AG04450 (cell line): ENCODE results near the gene BABAM2. TPM values are rescaled to one million over a fixed set of nuclear protein-coding genes. Genes with fewer than 3 reads are reported as not detected.

ENCODE experiments used
- CTCF ChIA-PET: fragments of 300-600, 350-600 bp; formaldehyde crosslinking; extraction: SDS; loops from one replicate; lab custom pipeline; 2022; ENCODE audit warnings: antibody characterized with exemption, inconsistent platforms; lab: Charles Lee
- POLR2A ChIA-PET: fragments of 350-600 bp; formaldehyde crosslinking; extraction: SDS; loops from one replicate; lab custom pipeline; 2021; ENCODE audit warnings: antibody characterized with exemption, inconsistent platforms; lab: Yijun Ruan, JAX
- DNase-seq: peaks from one replicate; pipeline ENCODE4 v3.0.0-alpha.2; 2011; ENCODE audit warnings: low read depth, low spot score
- H3K27ac ChIP-seq: one replicate; pipeline ENCODE4 v1.5.1; 2012; ENCODE audit warnings: low read depth, low read length, control low read depth
- H3K27me3 ChIP-seq: one replicate; pipeline ENCODE4 v1.6.0; 2012; ENCODE audit warnings: low read length; ENCODE audit not compliant: control insufficient read depth, insufficient read depth
- H3K4me3 ChIP-seq: 2 replicates; pipeline ENCODE4 v1.5.1; 2011; ENCODE audit warnings: mild to moderate bottlenecking, low read depth, low read length, control low read depth
- H3K9me3 ChIP-seq: 2 replicates; pipeline ENCODE4 v1.5.1; 2012; ENCODE audit warnings: low read length; ENCODE audit not compliant: control insufficient read depth, insufficient read depth
- CTCF ChIP-seq: IDR thresholded peaks from 2 replicates; pipeline ENCODE4 v1.5.1; 2011; ENCODE audit warnings: low read depth, low read length, control low read depth, inconsistent platforms
- polyA plus RNA-seq: library from polyadenylated mRNA; depleted of rRNA; stranded (reverse); fragments of >200 nt; gene quantifications from 2 replicates; pipeline ENCODE4 v1.2.3, GENCODE V29; 2011

The BABAM2 gene
- polyA plus RNA-seq, 1 experiment, result 44.5 TPM

GRCh38 chr2:28277466-28277865 is 386.9 kb downstream of the BABAM2 start:
- ChIA-PET POLR2A (interaction anchor here (0.6 kb wide), 1 partner anchor 472 kb away, joined by 3 read pairs; no protein-coding TSS in a partner anchor), CTCF (no interaction called here)
- H3K4me3 ChIP-seq, result no peak overlapping the region
- H3K27ac ChIP-seq, result no peak overlapping the region
- no peaks in the 10 kb centered on the region for H3K9me3 ChIP-seq
- H3K27me3 ChIP-seq, result no peaks in the 10 kb centered on the region
- no peak for TF ChIP-seq CTCF
- DNase-seq, result no peak

- no peak for DNase-seq
- H3K27ac ChIP-seq, result no peak overlapping the region
- no peak for TF ChIP-seq CTCF
- CTCF ChIA-PET, result interaction anchor here (0.6 kb wide), 1 partner anchor 560 kb away, joined by 4 read pairs; no protein-coding TSS in a partner anchor
- H3K27me3 ChIP-seq, result no peaks in the 10 kb centered on the region
- no peak overlapping the region for H3K4me3 ChIP-seq
- POLR2A ChIA-PET, result interaction anchor here (0.7 kb wide), 1 partner anchor 551 kb away, joined by 8 read pairs; no protein-coding TSS in a partner anchor
- H3K9me3 ChIP-seq, result no peaks in the 10 kb centered on the region
Observed at GRCh38 chr2:28279371-28279770, 388.8 kb downstream of the BABAM2 start.

GRCh38 chr2:28280619-28281018 is 390.1 kb downstream of the BABAM2 start:
- no peaks in the 10 kb centered on the region for H3K9me3 ChIP-seq
- no peak overlapping the region for H3K4me3 ChIP-seq
- no peak for DNase-seq
- ChIA-PET CTCF (no interaction called here), POLR2A (no interaction called here)
- H3K27me3 ChIP-seq, result no peaks in the 10 kb centered on the region
- no peak overlapping the region for H3K27ac ChIP-seq
- no peak for TF ChIP-seq CTCF

DNA sequence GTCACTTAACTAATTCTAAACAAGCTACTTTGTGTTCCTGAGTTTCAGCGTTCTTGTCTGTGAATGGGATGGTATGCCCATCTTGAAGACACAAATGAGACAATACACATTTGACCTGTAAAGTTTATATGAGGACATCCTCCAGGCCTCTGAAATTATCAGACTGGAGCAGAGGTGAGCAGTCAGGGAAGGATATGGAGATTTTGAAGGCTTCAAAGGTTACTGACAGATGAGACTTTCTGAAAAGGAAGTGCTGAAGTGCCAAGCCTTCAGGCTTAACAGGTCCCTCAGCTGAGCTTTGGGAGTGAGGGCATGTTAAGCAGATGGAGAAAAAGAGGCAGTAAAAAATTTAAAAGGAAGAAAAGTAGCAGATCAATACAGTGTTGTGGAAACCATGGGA is 391.2 kb downstream of the BABAM2 start:
- no peak for TF ChIP-seq CTCF
- Histone ChIP-seq H3K4me3 (no peak overlapping the region), H3K27me3 (no peaks in the 10 kb centered on the region), H3K9me3 (no peaks in the 10 kb centered on the region), H3K27ac (no peak overlapping the region)
- DNase-seq, result no peak
- ChIA-PET CTCF (no interaction called here), POLR2A (no interaction called here)

- ChIA-PET POLR2A (no interaction called here), CTCF (no interaction called here)
- TF ChIP-seq CTCF, result no peak
Observed at GRCh38 chr2:28282248-28282647, 391.7 kb downstream of the BABAM2 start.

More at GRCh38 chr2:28282248-28282647, 391.7 kb downstream of the BABAM2 start:
- Histone ChIP-seq H3K27me3 (no peaks in the 10 kb centered on the region), H3K27ac (no peak overlapping the region), H3K4me3 (no peak overlapping the region), H3K9me3 (no peaks in the 10 kb centered on the region)
- DNase-seq, result no peak
